ENCODE results near the gene DCTN2.

DNA sequence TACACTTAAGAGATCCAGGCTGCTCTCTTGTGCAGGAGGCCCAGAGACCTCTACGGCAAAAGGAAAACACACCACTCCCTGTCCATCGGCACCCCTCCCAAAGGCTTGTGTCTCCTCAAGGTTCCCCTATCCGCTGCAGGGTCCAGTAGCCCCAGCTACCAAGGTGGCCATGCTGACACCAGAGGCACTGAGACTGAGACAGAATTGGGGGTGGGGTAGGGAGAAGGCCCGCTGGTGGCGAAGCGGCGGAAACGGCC lies 27.3 kb downstream of the DCTN2 start:
- TF ChIP-seq CTCF (optimal IDR thresholded peaks at IDR 0.05 in 1 of 3, IDR thresholded peaks at IDR 0.05 in 1 of 3, conservative IDR thresholded peaks at IDR 0.05 in 1 of 3; ENCODE audit: extremely low read depth in 1 of 3, insufficient read depth in 2 of 3, low read length in 3 of 3) (no peak), EZH2 (IDR thresholded peaks at IDR 0.05; ENCODE audit: low read length) (no peak)
